H1 (cell line): ENCODE data around the gene TTLL9. TPM values are rescaled to one million over a fixed set of nuclear protein-coding genes. Genes with fewer than 3 reads are reported as not detected.

Experiments used
- RAD21 ChIP-seq, 2 experiments: IDR thresholded peaks in 1 of 2; conservative IDR thresholded peaks in 1 of 2; 2 replicates each; pipeline ENCODE4 v1.6.1; 2011; ENCODE audit warnings: low read depth in 2 of 2, low read length in 2 of 2, improper control_type of control experiment in 1 of 2, inconsistent platforms in 1 of 2, mild to moderate bottlenecking in 1 of 2, moderate library complexity in 1 of 2
- polyA plus RNA-seq, 7 experiments: library from polyadenylated mRNA; depleted of rRNA in 3 of 7; stranded (reverse) in 5 of 7; unstranded in 2 of 7; fragments of >200 nt in 5 of 7; fragments of 200-250 nt in 2 of 7; gene quantifications; 1 replicate in 5 of 7; 2 replicates in 1 of 7; 4 replicates in 1 of 7; pipeline versions ENCODE4 v1.2.1 to v1.2.3, GENCODE V29; 2011 to 2013; ENCODE audit warnings: missing spikeins in 2 of 7, mixed read lengths in 2 of 7
- total RNA-seq: library from RNA; stranded (reverse); fragmentation: NEBNext Ultra II Directional; extraction: Animal tissue kit (Norgen Biotek cat#: 25700); gene quantifications from 2 replicates; pipeline ENCODE4 v1.2.1, GENCODE V29; 2021

TTLL9 gene
- total and polyA plus RNA-seq, 2 of the 8 experiments (the other 6 are each of a cell fraction or from before 2014, with no cell fraction given): 0.06 TPM; not detected in 1

GRCh38 chr20:31862506-31862905 is 7.9 kb upstream of the TTLL9 start (continued):
- no peak for TF ChIP-seq RAD21 (IDR thresholded peaks at IDR 0.05 in 1 of 2, conservative IDR thresholded peaks at IDR 0.05 in 1 of 2; ENCODE audit: low read depth in 2 of 2, low read length in 2 of 2)
